GM12874 (cell line): ENCODE results near the gene IREB2.

Experiments
- CTCF ChIP-seq: IDR thresholded peaks from 2 replicates; pipeline ENCODE4 v1.5.1; 2011; ENCODE audit warnings: low read depth, mild to moderate bottlenecking, control low read depth, low read length, moderate library complexity; ENCODE audit not compliant: insufficient read depth

The IREB2 gene

DNA sequence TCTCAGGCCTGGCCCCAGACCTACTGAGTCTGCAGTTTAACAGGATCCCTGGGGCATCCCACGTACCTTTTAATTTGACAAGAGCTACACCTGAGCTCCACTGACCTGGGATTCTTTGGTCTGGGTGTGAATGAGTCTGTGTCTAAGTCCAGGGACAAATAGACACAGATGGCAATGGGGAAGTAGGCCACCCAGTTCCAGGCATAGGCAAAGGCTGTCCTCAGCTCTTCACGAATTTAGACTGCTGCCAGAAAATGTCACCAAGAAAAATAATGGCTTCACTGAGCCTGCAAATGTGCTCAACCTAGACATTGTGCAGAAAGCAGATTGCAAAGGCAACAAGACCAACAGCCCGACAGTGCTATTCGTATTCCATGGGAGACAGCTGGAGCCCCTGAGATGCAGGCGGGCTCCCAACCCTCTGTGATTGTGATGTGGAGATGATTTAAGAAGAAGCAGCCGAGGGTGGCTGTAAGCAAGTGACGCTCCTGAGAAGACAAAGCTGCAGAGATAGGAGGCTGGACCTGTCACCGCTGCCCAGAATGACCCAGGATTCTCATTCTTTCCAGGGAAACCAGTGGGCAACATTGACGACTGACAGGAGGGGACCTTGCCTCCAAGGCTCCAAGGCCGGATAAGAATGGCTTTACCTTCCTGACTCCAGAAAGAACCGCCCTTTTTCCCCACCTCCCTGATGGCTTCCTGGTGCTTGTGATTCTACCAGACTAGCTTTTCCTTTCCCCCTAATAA is 39.8 kb upstream of the IREB2 start:
- no peak for TF ChIP-seq CTCF

GRCh38 chr15:78399091-78399490 is 38.9 kb upstream of the IREB2 start:
- no peak for TF ChIP-seq CTCF

GRCh38 chr15:78402061-78402610 is 35.9 kb upstream of the IREB2 start:
- no peak for TF ChIP-seq CTCF

- no peak for TF ChIP-seq CTCF
Measured at GRCh38 chr15:78404125-78404524, 33.9 kb upstream of the IREB2 start.

DNA sequence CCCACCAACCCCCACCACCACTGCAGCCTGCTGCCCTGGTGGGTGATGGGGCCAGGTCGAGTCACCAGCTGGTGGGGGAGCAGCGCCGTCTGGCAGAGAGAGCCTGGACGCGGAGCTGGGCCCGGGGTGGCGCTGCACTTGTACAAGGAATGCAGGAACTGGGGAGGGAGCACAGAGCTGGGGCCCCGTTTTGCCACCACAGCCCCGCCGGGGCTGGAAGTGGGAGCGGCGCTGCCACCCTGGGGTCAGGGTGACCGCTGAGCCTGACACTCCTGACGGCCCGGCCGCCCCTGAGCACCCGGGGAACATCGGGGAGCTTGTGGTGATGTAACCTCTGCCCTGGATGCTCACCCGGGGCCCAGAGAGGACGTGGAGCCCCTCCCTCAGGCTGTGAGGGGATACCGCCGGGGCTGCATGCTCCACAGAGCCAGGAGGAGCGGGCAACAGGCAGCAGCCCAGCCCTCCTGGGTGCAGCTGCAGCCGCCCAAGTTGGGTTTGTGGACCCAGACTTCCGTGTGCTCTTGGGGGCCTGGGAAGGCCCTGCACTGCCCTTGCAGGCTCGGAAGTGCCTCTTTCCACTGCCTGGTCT is 32.6 kb upstream of the IREB2 start:
- no peak for TF ChIP-seq CTCF

GRCh38 chr15:78406016-78406585 is 31.9 kb upstream of the IREB2 start:
- TF ChIP-seq CTCF, result no peak

DNA sequence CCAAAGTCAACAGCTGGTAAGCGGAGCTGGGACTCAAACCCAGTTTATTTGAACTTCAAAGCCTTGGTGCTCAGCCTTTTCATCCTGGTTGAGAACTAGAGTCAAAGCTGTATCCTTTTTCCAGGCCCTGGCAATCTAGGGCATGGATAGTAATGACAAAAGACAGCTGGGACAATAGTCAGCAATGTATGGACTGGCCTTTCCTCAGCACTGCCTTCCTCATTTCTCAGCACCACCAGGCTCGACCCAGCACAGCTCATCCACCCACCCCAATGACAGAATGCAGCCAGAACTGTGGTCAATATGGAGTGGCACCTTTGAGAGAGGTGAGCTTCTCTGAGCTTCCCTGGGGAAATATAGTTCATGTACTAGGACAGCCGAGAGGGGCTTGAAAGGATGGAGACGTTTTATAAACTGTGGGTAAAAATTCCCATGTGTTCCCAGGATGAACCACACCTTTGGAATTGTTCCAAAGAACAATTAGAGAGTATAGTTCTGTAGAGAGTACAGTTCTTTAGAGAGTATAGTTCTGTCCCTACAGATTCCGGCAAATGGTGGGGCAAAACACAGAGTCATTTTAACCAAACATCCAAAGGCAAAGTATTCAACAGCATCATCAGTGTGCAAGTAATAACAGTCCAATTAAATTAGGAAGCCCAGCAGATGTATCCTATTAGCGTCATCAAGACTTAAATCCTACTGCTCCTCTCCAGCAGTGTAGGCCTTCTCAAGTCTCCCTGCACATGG is 30.2 kb upstream of the IREB2 start:
- no peak for TF ChIP-seq CTCF
